ENCODE results near the gene EML6. TPM values are rescaled to one million over a fixed set of nuclear protein-coding genes. Genes with fewer than 3 reads are reported as not detected.

EML6 gene
- total RNA-seq, 1 donor from 2014 or later: 2.5 TPM

DNA sequence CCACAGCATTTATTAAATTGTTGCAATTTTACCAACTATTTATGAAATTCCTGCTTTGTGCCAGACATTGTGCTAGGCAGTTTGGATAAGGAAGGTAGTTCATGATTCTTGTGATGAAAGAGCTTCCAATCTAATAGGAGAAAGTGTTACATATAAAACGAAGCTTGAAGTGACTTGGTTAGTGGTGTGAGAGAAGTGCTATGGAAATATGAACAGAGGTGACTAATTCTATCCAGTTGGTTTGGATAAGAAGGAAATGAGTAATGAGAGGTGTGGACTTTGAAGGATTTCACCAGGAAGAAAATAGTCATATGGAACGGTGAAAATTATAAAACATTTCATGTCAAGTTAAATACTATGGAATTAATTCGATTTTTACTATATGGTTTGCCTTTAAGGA is 48.6 kb downstream of the EML6 start:
- Histone ChIP-seq H3K27me3 (ENCODE audit: low read depth) (no peaks in the 10 kb centered on the region), H3K36me3 (no peaks in the 10 kb centered on the region), H3K27ac (no peak overlapping the region), H3K4me3 (no peak overlapping the region), H3K4me1 (no peaks in the 10 kb centered on the region), H3K9me3 (peaks cover 12% of the 10 kb centered on the region)
- TF ChIP-seq CTCF (IDR thresholded peaks at IDR 0.05): no peak
- no peak for ATAC-seq
- DNase-seq: no peak
- intact Hi-C loops (cut with DNase I): no loop called here

DNA sequence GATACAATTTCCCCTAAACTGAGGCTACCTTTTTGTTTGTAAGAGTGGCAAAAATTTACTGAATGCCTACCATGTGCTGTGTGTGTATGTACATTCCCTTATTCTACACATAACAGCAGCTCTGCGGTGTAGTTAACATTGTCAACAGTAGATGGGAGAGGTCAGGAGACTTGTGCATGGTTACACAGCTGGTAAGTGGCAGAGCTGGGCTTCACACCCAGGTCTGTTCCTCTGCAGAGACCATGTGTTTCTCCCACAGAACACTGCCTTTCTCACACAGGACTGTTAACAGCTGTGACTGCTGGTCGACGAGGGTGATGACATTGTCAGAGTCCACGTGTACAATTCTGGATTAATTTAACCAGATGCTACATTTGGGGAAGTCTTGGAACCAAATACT is 49.1 kb downstream of the EML6 start:
- Histone ChIP-seq H3K4me3 (no peak overlapping the region), H3K27me3 (ENCODE audit: low read depth) (no peaks in the 10 kb centered on the region), H3K9me3 (peaks cover 12% of the 10 kb centered on the region), H3K4me1 (no peaks in the 10 kb centered on the region), H3K36me3 (no peaks in the 10 kb centered on the region), H3K27ac (no peak overlapping the region)
- intact Hi-C loops (cut with DNase I): no loop called here
- DNase-seq (no peak), ATAC-seq (no peak)
- no peak for TF ChIP-seq CTCF (IDR thresholded peaks at IDR 0.05)

- intact Hi-C loops (cut with DNase I): no loop called here
- no peak for TF ChIP-seq CTCF (IDR thresholded peaks at IDR 0.05)
- peaks cover 12% of the 10 kb centered on the region for H3K9me3 ChIP-seq
- DNase-seq (no peak), ATAC-seq (no peak)
- no peak overlapping the region for H3K4me3 ChIP-seq
- H3K27me3 ChIP-seq (ENCODE audit: low read depth): no peaks in the 10 kb centered on the region
- no peaks in the 10 kb centered on the region for H3K4me1 ChIP-seq
- H3K36me3 ChIP-seq: no peaks in the 10 kb centered on the region
- no peak overlapping the region for H3K27ac ChIP-seq
These were observed 49.8 kb downstream of the EML6 start for GRCh38 chr2:54773233-54773632.

DNA sequence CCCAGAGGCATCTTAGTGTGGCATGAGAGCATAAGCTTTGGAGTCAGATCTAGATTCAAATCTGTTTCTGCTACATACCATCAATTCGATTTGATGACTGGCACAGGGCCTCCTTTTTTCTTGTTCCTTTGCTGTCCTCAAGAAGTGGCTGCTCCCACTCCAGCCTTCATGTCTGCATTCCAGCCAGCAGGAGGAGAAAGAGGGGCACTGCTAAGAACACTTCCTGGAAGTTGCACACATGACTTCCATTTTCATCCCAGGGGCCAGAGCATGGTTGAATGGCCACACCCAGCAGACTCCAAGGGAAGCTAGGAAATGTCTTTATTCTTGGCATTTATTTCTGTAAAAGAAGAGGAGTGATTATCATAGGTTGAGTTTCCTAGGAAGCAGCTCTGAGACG is 50.4 kb downstream of the EML6 start:
- intact Hi-C loops (cut with DNase I): no loop called here
- peaks cover 12% of the 10 kb centered on the region for H3K9me3 ChIP-seq
- H3K27ac ChIP-seq: no peak overlapping the region
- H3K27me3 ChIP-seq (ENCODE audit: low read depth): no peaks in the 10 kb centered on the region
- no peaks in the 10 kb centered on the region for H3K36me3 ChIP-seq
- DNase-seq: no peak
- ATAC-seq: no peak
- no peak overlapping the region for H3K4me3 ChIP-seq
- H3K4me1 ChIP-seq: no peaks in the 10 kb centered on the region
- no peak for TF ChIP-seq CTCF (IDR thresholded peaks at IDR 0.05)

DNA sequence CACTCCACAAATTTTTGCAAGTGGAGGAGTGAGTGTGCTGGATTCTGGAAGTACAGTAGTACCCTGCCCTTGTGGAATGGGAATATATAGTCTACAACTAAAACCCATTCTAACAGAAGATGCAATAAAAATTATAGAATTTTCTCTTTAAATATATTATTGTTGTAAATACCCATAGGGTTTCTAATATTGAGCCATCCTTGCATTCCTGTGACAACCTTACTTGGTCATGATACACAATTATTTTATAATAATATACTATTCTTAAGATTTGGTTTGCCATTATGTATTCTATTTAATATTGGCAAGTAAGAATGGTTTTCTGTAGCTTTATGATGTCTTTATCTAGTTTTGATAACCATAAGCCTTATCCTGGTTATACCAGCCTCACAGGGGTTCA is 52.2 kb downstream of the EML6 start:
- DNase-seq: no peak
- H3K36me3 ChIP-seq: no peaks in the 10 kb centered on the region
- intact Hi-C loops (cut with DNase I): no loop called here
- H3K27ac ChIP-seq: no peak overlapping the region
- H3K9me3 ChIP-seq: peaks cover 12% of the 10 kb centered on the region
- no peaks in the 10 kb centered on the region for H3K4me1 ChIP-seq
- no peaks in the 10 kb centered on the region for H3K27me3 ChIP-seq (ENCODE audit: low read depth)
- ATAC-seq: no peak
- TF ChIP-seq CTCF (IDR thresholded peaks at IDR 0.05): no peak
- H3K4me3 ChIP-seq: no peak overlapping the region

- no peak for ATAC-seq
- intact Hi-C loops (cut with DNase I): no loop called here
- DNase-seq: no peak
- no peak for TF ChIP-seq CTCF (IDR thresholded peaks at IDR 0.05)
- H3K36me3 ChIP-seq: no peaks in the 10 kb centered on the region
- no peak overlapping the region for H3K4me3 ChIP-seq
- H3K4me1 ChIP-seq: no peaks in the 10 kb centered on the region
- peaks cover 12% of the 10 kb centered on the region for H3K9me3 ChIP-seq
- no peaks in the 10 kb centered on the region for H3K27me3 ChIP-seq (ENCODE audit: low read depth)
- no peak overlapping the region for H3K27ac ChIP-seq
These were observed 53.0 kb downstream of the EML6 start for GRCh38 chr2:54776494-54776893.
